Activated naive CD4-positive, alpha-beta T cell treated with Interleukin-2 at 50 U/mL for 16 hours (primary cell): ENCODE measurements around the gene SPTBN2.

Experiments used
- DNase-seq: peaks from one replicate; pipeline ENCODE4 v3.0.0-alpha.2; 2020

SPTBN2 gene

GRCh38 chr11:66700742-66701141 is 28.3 kb downstream of the SPTBN2 start:
- no peak for DNase-seq

- no peak for DNase-seq
These were observed 28.7 kb downstream of the SPTBN2 start for GRCh38 chr11:66700337-66700736.

- DNase-seq, result no peak
These were observed 30.5 kb downstream of the SPTBN2 start for GRCh38 chr11:66698491-66698890.

- DNase-seq, result no peak
These were observed 31.0 kb downstream of the SPTBN2 start for GRCh38 chr11:66697988-66698387.

- DNase-seq, result no peak
These were observed 32.9 kb downstream of the SPTBN2 start for GRCh38 chr11:66696146-66696545.

GRCh38 chr11:66694732-66695207 is 34.2 kb downstream of the SPTBN2 start:
- peak; percentile 84 for DNase-seq

GRCh38 chr11:66694056-66694410 is 35.0 kb downstream of the SPTBN2 start:
- DNase-seq, result no peak

GRCh38 chr11:66693356-66694055 is 35.5 kb downstream of the SPTBN2 start:
- DNase-seq, result no peak

- no peak for DNase-seq
These were observed 36.1 kb downstream of the SPTBN2 start for GRCh38 chr11:66692871-66693331.

- DNase-seq, result no peak
These were observed 36.6 kb downstream of the SPTBN2 start for GRCh38 chr11:66692446-66692845.

GRCh38 chr11:66691311-66691980 is 37.6 kb downstream of the SPTBN2 start:
- DNase-seq, result no peak

GRCh38 chr11:66689661-66690590 is 39.1 kb downstream of the SPTBN2 start:
- DNase-seq, result no peak

GRCh38 chr11:66688561-66689534 is 40.2 kb downstream of the SPTBN2 start:
- no peak for DNase-seq

- DNase-seq, result no peak
These were observed 41.2 kb downstream of the SPTBN2 start for GRCh38 chr11:66687831-66688281.

- no peak for DNase-seq
These were observed 41.9 kb downstream of the SPTBN2 start for GRCh38 chr11:66686801-66687750.

- DNase-seq, result no peak
These were observed 42.8 kb downstream of the SPTBN2 start for GRCh38 chr11:66686100-66686785.

GRCh38 chr11:66685276-66686099 is 43.5 kb downstream of the SPTBN2 start:
- DNase-seq, result no peak

GRCh38 chr11:66684635-66685034 is 44.4 kb downstream of the SPTBN2 start:
- DNase-seq, result no peak

GRCh38 chr11:66683877-66684276 is 45.1 kb downstream of the SPTBN2 start:
- DNase-seq, result no peak
